Spleen (tissue), 7 donors: ENCODE measurements around the gene ZNF609.

Source experiments
- POLR2A ChIP-seq, 3 donors: fragments of 450-650 bp; IDR thresholded peaks; one replicate each; pipeline ENCODE4 v1.5.1; 2017; ENCODE audit warnings: antibody characterized with exemption in 3 of 3, mild to moderate bottlenecking in 1 of 3
- POLR2AphosphoS5 ChIP-seq, 3 donors: sonication (generic); formaldehyde crosslinking; IDR thresholded peaks; one replicate each; pipeline ENCODE4 v1.5.1; 2017; ENCODE audit warnings: antibody characterized with exemption in 3 of 3
- TF ChIP-seq, protein P1 (sequence below), 11 experiments: fragments of 200-600 bp in 7 of 11; fragments of 450-650 bp in 4 of 11; sonication (generic) in 4 of 11; IDR thresholded peaks in 8 of 11; conservative IDR thresholded peaks in 3 of 11; 1 replicate in 7 of 11; 2 replicates in 4 of 11; pipeline versions ENCODE4 v1.4.0 to v1.8.0; 2016 to 2021; ENCODE audit warnings: antibody characterized with exemption in 11 of 11, inconsistent platforms in 4 of 11, mild to moderate bottlenecking in 1 of 11
- donor health status: DM: no; HTN: no; CAD: no; lungs with moderate emphysema.
- donor health status: DM: no; HTN: no; CAD: no.
- donor health status: DM: no; HTN: no; CAD: no.

DNA sequence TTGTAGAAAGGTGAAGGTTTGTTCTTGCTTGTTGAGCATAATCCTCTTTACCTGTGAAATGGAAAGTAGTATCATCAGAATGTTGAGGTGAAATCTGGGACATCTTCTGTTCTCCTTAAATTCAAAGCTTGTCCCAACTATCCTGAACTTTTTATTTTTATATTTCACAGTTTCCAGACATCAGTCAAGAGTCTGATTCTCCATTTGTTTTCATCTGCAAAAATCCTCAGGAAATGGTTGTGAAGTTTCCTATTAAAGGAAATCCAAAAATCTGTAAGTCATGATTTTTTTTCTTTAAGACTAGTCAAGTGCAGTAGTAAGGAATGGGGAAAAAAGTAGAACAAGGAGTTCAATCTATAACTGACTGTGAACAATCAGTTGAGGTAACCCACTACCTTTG is 15.5 kb upstream of the ZNF609 start:
- TF ChIP-seq POLR2A (IDR thresholded peaks at IDR 0.05) = no peak
- TF ChIP-seq, protein P1, sequence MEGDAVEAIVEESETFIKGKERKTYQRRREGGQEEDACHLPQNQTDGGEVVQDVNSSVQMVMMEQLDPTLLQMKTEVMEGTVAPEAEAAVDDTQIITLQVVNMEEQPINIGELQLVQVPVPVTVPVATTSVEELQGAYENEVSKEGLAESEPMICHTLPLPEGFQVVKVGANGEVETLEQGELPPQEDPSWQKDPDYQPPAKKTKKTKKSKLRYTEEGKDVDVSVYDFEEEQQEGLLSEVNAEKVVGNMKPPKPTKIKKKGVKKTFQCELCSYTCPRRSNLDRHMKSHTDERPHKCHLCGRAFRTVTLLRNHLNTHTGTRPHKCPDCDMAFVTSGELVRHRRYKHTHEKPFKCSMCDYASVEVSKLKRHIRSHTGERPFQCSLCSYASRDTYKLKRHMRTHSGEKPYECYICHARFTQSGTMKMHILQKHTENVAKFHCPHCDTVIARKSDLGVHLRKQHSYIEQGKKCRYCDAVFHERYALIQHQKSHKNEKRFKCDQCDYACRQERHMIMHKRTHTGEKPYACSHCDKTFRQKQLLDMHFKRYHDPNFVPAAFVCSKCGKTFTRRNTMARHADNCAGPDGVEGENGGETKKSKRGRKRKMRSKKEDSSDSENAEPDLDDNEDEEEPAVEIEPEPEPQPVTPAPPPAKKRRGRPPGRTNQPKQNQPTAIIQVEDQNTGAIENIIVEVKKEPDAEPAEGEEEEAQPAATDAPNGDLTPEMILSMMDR (IDR thresholded peaks at IDR 0.05 in 8 of 11, conservative IDR thresholded peaks at IDR 0.05 in 3 of 11) = no peak
- TF ChIP-seq POLR2AphosphoS5 (IDR thresholded peaks at IDR 0.05) = no peak
